ENCODE measurements around the gene DMRT1.
A peak's percentile ranks its signal among the peaks of the same experiment; 100 is the strongest.
"Not testable (repeated sequence)": the region's sequence is repeated elsewhere in the genome, so short reads cannot be mapped to it uniquely, and the experiment has no call there.

DMRT1 gene

DNA sequence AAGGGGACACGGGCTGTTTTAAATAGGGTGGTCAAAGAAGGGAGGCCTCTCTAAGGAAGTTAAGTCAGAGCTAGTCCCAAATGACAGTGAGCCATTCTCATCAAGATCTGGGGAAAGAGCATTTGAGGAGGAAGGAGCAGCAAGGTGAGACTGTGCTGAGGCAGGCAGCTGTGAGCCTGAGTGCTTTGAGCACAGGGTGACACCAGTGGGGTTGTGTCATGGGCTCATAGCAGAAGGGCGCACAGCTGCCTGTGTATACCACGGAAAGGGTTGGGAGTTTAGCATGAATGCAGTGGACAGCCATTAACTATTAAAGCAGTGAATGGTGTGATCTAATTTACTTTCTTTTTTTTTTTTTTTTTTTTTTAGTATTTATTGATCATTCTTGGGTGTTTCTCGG lies 19.2 kb downstream of the DMRT1 start:
- DNase-seq: no peak

DNA sequence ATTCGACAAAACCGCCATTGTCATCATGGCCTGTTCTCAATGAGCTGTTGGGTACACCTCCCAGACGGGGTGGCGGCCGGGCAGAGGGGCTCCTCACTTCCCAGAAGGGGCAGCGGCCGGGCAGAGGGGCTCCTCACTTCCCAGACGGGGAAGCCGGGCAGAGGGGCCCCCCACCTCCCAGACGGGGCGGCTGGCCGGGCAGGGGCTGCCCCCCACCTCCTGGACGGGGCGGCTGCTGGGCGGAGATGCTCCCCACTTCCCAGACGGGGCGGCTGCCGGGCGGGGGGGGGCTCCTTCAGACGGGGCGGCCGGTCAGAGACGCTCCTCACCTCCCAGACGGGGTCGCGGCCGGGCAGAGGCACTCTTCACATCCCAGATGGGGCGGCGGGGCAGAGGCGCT lies 20.0 kb downstream of the DMRT1 start:
- not testable (repeated sequence) for DNase-seq

DNA sequence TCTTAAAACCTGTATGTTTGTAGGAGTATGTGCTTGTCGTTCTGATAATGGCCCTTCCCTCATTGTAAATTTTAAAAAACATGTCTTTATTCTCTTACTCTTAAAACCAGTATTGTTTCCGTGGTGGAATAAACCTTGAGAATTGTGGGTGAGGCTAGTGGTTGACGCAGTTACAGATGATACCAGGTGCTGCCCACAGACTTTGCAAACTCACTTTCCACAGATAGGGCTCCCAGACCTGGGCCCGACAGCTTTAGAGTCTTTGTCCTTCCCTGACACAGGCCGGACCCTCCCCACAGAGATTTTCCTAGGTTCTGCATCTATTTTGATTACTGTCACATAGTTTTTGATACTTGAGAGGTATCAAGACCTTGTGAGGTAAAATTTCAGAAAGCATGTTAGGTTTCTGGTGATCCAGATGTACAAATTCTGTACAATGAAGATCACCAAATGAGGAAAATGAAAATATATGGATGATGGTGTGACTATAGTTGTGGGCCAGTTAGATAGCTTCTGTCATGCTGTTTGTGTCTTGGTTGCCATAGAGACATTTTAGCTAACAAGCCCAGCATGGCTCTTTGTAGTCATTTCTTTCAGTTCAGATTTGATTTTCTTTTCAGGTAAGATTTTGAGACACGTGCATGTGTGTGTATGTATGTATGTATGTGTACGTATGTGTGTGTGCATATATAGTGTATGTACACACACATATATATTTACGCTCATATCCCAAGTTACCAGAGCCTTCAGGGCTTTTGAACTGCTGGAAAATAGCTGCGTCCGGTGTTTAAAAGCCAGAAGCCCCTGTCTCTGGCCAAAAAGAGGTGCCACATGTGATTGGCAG lies 33.8 kb downstream of the DMRT1 start:
- no peak for DNase-seq

DNA sequence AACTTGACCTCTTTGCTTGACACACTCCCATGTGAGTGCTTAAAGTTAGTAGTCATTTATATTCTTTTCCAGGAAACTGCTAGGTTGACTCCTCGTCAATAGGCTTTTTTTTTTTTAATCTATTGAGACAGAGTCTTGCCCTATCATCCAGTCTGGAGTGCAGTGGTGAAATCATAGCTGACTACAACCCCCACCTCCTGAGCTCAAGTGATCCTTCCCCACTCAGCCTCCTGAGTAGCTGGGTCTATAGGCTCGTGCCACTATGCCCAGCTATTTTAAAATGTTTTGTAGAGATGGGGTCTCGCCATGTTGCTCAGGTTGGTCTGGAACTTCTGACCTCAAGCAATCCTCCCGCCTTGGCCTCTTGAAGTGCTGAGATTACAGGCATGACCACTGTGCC lies 34.9 kb downstream of the DMRT1 start:
- DNase-seq: no peak

DNA sequence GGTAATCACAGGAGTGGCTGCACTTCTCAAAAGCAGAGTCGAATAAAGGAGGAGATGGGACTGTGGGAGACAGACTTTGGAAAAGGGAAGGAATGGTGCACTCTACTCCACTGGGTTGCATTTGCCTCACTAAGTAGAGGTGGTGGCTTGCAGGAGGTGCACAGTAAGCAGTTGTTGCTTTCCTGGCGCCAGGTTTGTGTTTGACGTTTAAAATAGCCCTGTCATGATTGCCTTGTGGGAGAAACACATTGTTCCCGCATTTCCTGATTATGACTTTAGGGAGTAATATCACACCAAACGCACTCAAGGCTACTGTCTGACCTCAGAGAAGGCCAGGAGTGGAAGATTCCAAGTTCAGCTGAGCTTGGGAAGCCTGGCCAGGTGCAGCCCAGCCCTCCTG lies 36.7 kb downstream of the DMRT1 start:
- DNase-seq: no peak

DNA sequence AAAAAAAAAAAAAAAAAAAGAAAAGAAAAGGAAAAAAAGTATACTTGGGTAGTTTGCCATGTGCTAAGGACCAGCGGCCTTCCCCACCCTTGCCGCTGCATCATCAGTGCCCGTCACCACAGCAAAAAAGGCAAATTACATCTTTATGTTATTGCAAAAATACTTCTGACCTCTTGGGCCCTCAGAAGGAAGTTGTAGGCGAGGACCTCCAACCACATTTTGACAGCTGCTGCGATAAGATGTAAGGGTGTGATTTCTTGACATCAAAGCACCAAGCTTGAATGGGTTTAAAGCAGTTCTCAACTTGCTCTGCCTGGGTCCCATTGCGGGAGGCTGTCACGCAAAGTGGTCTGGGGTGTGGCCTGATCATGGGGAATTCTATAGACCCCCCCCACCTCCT lies 39.2 kb downstream of the DMRT1 start:
- no peak for DNase-seq

DNA sequence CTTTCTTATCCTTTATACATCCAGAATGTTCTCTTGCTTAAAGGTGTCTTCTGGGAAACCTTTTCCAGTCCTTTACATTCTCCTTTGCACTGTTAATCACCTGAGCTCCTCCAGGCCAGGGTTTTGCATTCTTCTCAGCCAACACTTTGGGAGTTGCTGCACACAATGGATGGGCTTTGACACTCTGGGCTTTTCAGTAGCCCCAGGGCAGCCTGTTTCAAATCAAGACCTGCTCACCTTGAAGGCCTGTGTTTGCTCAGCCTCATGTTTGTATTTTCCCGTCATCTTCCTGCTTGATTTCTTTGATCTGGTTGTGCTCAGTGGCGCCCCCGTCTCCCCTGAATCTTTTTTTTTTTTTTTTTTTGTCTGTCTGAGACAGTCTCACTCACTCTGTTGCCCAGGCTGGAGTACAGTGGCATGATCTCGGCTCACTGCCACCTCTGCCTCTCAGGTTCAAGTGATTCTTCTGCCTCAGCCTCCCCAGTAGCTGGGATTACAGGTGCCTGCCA lies 41.0 kb downstream of the DMRT1 start:
- no peak for DNase-seq

DNA sequence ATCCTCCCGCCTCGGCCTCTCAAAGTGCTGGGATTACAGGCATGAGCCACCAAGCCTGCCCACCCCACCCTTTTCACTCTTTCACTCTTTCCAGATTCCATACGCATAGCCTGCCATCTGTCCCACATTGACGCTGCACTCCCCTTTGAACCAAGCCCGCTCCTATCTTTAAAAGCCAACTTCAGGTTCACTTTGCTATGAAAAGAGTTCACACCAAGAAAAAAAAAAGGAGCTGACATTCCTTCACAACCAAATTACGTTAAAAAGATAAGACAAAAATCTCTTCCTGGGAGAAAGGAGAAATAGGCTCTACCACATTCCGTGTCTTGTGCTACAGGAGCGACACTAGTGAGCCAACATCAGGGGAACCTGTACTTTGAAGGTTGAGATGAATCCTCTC lies 41.5 kb downstream of the DMRT1 start:
- no peak for DNase-seq

DNA sequence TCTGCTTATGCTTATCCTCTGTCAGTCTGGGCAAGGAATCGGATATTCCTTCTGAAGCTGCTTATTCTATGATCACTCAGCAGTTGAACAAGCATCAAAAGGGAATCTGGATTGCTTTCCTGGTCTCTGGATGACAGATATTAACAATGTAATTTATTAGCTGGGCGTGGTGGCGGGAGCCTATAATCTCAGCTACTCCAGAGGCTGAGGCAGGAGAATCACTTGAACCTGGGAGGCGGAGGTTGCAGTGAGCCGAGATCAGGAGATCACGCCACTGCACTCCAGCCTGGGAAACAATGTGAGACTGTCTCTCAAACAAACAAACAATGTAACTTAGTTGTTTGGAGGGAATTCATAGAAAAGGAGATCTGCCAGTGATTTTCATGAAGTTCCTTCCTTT lies 45.4 kb downstream of the DMRT1 start:
- DNase-seq: no peak

DNA sequence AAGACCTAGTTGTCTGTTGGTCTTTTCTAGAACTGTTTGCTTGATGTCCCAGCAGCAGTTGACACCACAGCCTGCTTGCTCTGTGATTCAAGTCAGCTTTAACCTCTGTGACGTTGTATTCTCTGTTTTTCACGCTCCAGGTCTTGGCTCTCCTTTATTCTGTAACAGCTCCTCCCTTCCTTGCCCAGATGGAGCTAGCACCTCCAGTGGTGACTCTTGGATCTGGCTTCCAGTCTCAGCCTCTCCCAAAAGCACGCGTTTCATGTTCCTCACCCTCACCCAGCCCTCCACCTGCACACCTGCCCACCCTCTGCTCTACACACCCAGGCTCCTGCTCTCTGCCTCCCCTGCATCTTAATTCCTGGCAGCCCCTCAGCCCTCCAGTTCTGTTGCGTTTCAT lies 50.6 kb downstream of the DMRT1 start:
- DNase-seq: no peak

DNA sequence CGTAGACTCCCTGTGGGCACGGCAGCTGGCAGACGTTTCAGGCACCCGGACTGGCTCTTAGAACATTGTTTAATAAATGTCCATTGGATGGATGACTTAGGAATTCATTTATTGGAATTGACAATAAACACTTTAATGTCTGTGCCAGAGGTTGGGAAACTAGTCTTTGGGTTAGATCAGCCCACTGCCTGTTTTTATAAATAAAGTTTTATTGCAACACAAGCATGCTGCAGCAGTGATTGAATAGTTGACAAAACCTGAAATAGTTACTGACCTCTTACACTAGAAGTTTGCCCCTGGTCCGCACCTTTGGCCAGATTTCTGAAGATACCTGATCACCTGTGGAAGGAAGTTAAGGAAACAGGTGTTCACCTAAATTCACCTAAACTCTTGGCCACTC lies 51.6 kb downstream of the DMRT1 start:
- no peak for DNase-seq

DNA sequence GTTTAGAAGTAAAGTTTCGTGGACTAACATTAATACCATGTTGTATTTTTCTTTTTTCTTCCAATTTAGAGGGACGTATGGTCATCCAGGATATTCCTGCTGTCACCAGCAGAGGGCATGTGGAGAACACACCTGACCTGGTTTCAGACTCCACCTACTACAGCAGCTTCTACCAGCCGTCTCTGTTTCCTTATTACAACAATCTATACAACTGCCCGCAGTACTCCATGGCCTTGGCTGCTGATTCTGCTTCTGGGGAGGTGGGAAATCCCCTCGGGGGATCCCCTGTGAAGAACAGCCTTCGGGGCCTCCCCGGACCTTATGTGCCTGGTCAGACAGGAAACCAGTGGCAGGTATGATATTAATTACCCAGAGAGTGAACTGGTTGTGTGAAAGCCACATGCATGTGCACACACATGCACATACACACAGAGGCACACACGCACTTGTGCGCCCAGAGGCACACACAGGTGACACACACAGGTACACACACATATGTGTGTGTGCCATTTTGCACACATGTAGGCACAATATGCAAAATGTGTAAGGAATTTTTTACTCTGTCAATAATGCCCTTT lies 52.4 kb downstream of the DMRT1 start:
- peak; percentile 12 for DNase-seq

DNA sequence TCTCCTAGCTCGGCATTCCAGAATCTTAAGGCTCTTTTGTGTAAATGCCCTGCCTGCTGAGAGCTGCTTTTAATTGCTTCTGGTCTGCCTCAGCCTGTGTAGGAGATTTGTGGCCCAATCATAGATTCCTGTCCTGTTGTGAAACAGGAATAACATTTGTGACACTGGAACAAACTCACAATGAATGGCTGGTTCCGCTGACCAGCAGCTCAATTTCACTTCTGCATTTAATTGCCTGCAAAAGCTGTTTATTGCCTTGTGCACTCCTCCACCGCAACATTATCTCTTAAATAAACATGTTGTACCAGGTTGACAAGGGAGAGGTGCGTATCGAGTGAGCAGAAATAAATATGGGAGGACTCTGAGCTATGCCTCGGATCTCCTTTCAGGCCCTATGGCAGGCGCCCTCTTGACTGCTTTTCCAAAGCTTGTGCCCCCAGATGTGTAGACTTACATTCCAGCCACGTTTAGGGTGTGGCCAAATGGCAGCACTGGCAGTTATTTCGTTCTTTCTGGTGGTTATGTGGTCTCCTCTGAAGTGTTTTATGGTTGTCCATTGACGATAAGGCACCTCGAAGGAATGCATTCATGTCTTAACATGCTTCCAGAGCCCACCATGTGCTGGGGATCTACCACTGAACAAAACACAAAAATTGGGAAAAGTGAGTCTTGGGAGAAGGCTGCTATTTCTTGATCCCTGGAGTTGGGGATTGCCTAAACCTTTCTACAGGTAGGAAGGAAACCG lies 58.1 kb downstream of the DMRT1 start:
- no peak for DNase-seq

DNA sequence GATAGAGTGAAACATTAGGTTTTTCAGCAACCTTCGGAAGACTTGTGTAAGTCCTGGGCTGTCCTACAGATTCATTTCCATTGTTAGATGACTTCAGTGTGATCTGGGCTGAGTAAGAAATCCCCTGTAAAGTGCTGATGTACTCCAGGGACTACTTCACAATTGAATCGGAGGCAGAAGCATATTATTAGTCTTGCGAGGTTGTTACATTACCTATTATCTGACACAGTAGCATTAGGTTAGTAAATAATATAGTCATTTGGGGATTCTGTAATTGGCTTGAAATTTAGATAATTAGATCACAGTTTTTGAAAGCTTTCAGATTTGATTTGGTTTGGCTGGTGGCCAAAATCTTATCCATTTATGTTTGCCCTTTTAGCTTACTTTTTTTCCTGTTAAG lies 62.4 kb downstream of the DMRT1 start:
- DNase-seq: no peak

DNA sequence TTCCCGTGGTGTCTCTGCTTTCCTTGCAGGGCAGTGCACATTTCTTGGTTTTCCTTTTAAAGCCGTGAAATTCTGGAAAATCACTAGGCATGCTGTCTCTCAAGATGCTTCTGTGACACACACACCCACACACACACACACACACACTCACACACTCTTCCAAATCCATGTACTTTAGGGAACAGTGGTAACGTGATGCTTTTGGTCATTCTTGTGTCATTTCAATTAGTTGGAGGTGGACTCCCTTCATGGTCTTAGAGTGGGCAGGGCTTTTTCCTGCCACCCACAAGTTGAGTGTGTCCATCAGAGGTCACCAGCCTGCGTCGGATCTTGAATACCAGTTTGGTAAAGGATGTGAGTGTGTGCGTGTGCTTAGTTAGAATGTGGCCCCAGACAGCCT lies 64.4 kb downstream of the DMRT1 start:
- DNase-seq: no peak

DNA sequence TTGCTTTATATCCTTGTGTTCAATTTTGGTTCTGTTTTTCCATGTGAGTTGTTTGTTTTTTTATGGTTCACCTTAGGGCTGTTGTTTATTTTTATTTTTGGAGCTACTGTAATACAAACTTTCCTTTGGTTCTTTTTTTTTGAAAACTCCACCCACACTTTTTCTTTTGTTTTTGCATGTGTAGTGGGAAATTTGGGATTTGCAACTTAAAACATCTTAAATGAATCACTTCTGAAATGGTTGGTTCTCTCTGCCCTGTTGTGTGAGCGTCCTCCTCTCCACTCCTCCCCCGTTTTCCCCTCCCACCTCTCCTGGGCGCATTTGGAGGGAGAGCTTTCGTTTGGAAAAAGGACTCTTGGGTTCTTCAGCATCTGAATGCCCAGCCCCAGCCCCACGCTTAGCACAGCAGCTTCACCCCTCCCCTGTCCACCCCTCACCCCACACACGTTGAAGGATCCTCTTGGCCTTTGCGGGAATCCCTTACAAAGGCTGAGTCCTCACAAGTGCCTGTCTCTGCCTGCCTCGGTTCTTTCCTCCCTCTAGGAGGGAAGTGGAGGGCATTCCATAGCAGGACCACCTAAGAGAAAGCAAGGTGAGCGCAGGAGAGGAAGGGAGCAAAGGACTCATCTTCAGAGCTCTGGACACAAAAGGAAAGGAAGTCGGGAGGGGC lies 67.2 kb downstream of the DMRT1 start:
- DNase-seq: no peak

DNA sequence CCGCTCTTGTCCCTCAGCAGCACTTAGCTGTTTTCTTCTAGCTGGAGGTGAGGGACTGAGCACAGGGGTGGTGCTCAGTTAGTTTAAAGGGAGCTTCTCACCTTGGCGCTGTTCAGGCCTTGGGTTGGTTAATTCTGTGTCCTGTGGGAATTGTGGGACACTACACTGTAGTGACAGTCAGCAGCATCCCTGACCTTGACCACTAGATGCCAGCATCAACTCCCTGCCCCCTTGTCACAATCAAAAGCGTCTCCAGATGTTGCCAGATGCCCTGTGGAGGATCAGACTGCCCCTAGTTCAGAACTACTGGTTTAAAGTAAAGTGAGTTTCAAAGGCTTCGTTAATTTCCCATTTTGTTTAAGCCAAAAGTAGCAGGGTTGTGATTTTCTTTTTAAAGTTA lies 69.5 kb downstream of the DMRT1 start:
- no peak for DNase-seq

DNA sequence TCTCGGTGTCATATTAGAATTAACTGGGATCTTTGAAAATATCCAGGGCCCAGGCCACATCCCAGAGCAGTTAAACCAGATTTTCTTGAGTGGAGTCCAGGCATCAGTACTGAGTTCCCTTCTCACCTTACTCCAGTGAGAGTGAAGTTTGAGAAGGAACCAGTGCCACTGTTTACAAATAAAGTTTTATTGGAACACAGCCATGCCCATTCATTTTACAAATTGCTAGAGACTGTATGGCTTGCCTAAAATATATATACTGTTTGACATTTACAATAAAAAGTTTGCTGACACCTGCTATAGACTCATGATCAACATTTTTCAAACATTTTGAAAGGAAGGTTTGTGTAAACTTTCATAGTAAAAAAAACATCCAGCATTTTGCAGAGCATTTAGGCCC lies 71.3 kb downstream of the DMRT1 start:
- DNase-seq: no peak

DNA sequence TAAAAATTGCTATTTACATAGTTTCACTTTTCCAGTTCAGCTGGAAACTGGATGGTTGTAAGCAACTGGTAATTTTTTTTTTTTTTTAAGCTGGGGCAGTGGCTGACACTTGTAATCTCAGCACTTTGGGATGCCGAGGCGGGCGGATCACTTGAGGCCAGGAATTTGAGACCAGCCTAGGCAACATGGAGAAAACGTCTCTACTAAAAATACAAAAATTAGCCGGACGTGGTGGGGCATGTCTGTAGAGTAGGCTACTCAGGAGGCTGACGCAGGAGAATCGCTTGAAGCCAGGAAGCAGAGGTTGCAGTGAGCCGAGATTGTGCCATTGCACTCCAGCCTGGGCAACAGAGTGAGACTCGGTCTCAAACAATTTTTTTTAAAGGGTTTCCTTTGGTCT lies 72.0 kb downstream of the DMRT1 start:
- not testable (repeated sequence) for DNase-seq

DNA sequence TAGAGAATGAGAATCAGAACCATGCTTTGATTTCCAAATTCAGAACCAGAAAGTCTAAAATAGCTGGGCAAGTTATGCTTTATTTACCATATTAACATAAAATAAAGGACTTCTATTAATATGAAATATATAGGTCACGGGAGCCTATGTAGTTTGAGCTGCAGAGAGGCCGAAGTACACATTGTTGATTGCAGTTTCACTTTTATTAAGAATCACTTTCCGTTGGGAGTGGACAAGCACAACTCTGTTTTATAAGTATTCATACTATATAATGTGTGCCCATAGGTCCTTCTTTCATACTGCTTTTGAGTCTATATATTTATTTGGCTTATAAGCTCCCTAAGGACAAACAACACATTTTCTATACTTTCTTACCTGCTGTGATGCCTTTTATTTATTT lies 76.2 kb downstream of the DMRT1 start:
- DNase-seq: no peak

DNA sequence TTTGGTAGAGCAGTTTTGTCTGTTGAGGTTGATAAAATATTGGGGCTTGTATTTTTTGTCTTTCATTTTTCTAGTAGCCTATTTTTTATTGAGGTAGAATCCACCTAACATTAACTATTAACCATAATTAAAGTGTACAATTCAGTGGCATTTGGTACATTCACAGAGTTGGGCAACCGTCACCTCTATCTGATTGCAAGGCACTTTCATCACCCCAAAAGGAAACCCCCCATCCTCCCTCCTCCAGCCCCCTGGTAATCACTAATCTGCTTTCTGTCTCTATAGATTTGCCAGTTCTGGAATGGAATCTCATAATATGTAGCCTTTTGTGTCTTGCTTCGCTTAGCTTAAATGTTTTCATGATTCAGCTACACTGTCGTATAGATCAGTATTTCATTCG lies 79.4 kb downstream of the DMRT1 start:
- DNase-seq: no peak

DNA sequence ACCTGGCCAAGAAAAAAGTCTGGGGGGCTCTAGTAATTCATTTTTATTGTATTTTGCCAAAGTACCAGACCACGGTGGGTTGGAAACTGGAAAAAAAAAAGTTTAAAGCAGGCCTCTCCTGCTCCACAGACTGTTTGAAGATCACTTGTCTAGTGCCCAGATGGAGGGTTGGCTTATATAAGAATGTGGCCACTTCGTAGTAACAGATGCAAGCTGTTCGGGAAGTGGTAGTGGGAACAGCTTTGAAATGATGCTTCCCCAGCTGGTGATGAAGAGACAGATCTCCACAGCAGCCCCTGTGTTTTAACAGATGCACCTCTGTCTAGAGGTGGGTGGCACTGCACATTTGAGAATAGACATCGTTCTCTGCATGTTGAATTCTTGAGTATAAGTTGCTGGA lies 80.7 kb downstream of the DMRT1 start:
- no peak for DNase-seq

DNA sequence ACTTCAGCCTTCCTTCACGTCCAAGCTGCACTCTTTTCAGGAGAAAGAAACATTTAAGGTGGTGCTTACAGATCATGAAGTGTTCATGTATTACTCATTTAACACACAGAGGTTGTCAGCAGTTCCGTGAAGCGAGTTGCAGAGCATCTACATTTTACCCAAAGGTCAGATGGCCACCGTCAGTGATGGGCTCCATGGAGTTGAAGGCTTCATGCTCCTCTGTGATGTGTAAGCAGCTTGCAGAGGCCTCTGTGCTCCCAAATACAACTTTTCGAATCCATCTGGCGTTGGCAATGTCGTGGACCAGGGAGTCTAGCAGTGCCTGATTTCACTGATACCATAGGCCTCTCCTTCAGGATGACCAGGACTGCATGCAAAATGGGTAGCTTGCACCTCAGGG lies 81.2 kb downstream of the DMRT1 start:
- no peak for DNase-seq

Measured in activated CD4-positive, alpha-beta T cell treated with anti-CD3 and anti-CD28 coated beads for 1 hour (primary cell).